Fibroblast of mammary gland (primary cell): ENCODE measurements around the gene KCTD1.

ENCODE experiments used
- DNase-seq: peaks from one replicate; pipeline ENCODE4 v3.0.0-alpha.2; 2010; ENCODE audit warnings: low read depth
- H3K4me3 ChIP-seq: 2 replicates; pipeline ENCODE4 v1.5.1; 2011; ENCODE audit warnings: low read depth, mild to moderate bottlenecking, low read length, moderate library complexity; ENCODE audit not compliant: control insufficient read depth
- CTCF ChIP-seq: conservative IDR thresholded peaks from 2 replicates; pipeline ENCODE4 v1.5.1; 2011; ENCODE audit warnings: low read depth, low read length, inconsistent platforms; ENCODE audit not compliant: control insufficient read depth, insufficient read depth

The KCTD1 gene

GRCh38 chr18:26497866-26498265 lies 50.5 kb downstream of the KCTD1 start:
- no peak for TF ChIP-seq CTCF
- no peak for DNase-seq
- H3K4me3 ChIP-seq: no peak overlapping the region

- DNase-seq: no peak
- no peak for TF ChIP-seq CTCF
- H3K4me3 ChIP-seq: no peak overlapping the region
These were observed 51.8 kb downstream of the KCTD1 start for GRCh38 chr18:26496528-26496927.

DNA sequence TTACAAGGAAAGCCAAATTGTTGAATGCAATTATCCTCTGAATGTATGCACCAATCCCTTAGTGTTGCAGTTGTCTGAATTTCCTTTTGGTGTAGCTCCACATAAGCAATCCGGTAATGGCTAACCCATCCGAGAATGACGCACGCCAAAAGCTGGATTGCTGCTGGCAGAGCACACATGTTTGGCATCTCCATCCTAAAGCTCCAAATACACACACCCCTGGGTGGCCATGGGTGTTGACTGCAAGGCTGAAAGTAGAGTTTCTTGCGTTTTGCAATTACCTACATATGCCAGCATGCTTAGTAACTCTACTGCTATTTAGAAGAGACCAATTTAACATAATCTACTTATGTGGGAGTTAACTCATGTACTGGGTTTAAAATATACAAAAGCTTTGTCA lies 53.1 kb downstream of the KCTD1 start:
- H3K4me3 ChIP-seq: no peak overlapping the region
- no peak for TF ChIP-seq CTCF
- no peak for DNase-seq

- H3K4me3 ChIP-seq: no peak overlapping the region
- DNase-seq: peak; percentile 55
- TF ChIP-seq CTCF: no peak
These were observed 55.3 kb downstream of the KCTD1 start for GRCh38 chr18:26493021-26493420.

DNA sequence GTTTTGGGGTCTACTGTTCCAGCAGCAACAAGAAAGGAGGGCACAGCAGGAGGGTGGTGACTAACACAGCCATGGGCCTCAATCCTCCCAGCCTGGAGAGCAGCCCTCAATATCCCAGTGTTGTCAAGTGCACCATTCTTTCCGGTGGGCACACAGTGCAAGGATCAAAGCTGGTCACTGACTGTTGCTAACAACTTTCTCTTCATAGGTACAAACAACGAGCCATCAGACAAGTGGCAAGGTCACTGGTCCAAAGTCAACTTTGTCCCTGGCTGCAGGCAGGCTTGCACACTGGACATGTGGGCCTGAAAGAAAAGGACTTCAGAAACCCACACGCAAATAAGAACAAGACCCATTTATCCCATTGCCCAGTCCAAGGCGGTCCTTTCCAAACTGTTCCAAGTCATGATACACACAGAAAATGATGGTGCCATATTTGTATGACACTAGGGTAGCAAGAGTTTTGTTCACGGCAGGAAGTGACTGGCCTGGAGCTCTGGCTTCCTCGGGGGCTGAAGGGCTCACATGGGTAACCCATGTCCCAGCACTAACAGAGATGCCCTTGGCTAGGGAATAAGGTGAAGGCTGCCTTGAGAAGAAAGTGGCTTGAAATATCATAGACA lies 57.0 kb downstream of the KCTD1 start:
- H3K4me3 ChIP-seq: no peak overlapping the region
- no peak for DNase-seq
- TF ChIP-seq CTCF: no peak

DNA sequence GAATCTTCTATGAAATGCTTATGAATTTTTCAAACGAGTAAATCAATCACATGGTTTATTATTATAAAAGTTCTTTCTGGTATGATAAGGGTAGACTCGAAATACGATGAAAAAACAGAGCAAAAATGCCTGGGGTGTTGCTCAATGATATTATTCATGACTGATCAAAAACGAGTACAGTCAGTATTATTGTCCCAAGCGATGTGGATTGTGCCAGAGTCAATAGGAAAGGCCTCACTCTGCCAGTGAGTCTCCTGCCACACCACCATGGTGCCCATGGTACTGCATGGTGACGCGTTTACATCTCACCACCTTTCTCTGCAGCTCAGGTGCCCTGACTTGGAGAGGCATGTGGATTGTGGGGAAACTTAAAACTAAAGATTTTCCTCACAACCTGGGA lies 58.5 kb downstream of the KCTD1 start:
- no peak for DNase-seq
- H3K4me3 ChIP-seq: no peak overlapping the region
- TF ChIP-seq CTCF: no peak

DNA sequence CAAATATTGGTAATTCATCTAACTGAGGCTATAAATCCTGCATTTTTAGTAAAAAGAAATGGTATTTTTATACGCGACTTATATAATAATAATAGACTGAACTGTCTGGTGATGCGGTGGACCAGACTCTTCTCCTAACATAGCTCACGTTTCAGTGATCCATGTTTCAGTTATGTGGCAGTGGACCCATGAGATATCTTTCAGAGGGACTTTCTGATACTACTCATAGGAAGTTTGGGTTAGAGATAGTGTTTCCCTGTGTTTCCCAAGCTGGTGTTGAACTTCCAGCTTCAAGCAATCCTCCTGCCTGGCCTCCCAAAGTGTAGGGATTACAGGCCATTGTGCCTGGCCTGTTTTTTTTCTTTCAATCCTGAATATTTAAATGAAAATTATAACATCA lies 59.2 kb downstream of the KCTD1 start:
- H3K4me3 ChIP-seq: no peak overlapping the region
- DNase-seq: no peak
- no peak for TF ChIP-seq CTCF
